Amniotic stem cell (primary cell): ENCODE data around the gene SRF.

Experiments
- DNase-seq: peaks from one replicate; lab custom pipeline; 2025; lab: John Stamatoyannopoulos, UW

The SRF gene

GRCh38 chr6:43216200-43216599 lies 45.1 kb downstream of the SRF start:
- DNase-seq, result no peak

GRCh38 chr6:43217351-43217750 lies 46.3 kb downstream of the SRF start:
- DNase-seq, result no peak

- DNase-seq, result no peak
These were observed 48.0 kb downstream of the SRF start for GRCh38 chr6:43219119-43219518.

GRCh38 chr6:43219814-43220213 lies 48.7 kb downstream of the SRF start:
- no peak for DNase-seq

GRCh38 chr6:43220439-43220951 lies 49.4 kb downstream of the SRF start:
- DNase-seq, result no peak

GRCh38 chr6:43221046-43221972 lies 50.2 kb downstream of the SRF start:
- DNase-seq, result no peak

GRCh38 chr6:43222418-43223059 lies 51.5 kb downstream of the SRF start:
- no peak for DNase-seq

GRCh38 chr6:43223175-43223574 lies 52.1 kb downstream of the SRF start:
- DNase-seq, result no peak

GRCh38 chr6:43226192-43226851 lies 55.3 kb downstream of the SRF start:
- no peak for DNase-seq

- DNase-seq, result peak; percentile 37
These were observed 58.1 kb downstream of the SRF start, which contains the start of gene DNPH1 for GRCh38 chr6:43228951-43229802. TSS of gene DNPH1 (minus strand) at chr6:43229481. CDS start at chr6:43229456, 25 bp downstream.

- DNase-seq, result no peak
These were observed 58.9 kb downstream of the SRF start for GRCh38 chr6:43229803-43230620.

GRCh38 chr6:43231053-43231452 lies 60.0 kb downstream of the SRF start:
- DNase-seq, result no peak
